GM18907 (cell line): ENCODE results near the gene GUCY1A1.

Source experiments
- ATAC-seq: cut with Tn5 transposase; IDR thresholded peaks from one replicate; pipeline ENCODE4 v1.9.1; 2021; ENCODE audit warnings: mild to moderate bottlenecking, moderate library complexity; ENCODE audit not compliant: unreplicated experiment

GUCY1A1 gene

DNA sequence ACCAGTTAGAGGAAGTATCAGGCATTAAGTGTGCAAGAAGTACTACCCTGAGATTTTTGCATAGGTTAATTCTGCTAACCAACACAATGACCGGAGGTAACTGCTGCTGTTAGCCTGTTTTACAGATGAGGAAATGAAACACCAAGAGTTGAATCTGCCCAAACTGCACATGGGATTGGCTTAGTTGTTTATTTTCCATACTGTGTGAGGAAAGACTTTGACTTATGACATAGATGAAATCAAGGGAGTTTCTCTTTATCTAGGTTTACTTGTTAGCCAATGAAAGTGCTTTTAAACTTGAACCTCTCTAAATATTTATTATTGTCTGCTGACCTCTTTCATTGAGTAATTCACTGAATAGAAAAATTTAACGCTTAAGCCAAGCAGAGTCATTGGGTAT lies 102.4 kb downstream of the GUCY1A1 start:
- peak; percentile 72 for ATAC-seq

GRCh38 chr4:155772459-155773195 lies 106.0 kb downstream of the GUCY1A1 start:
- no peak for ATAC-seq

GRCh38 chr4:155773196-155773800 lies 106.7 kb downstream of the GUCY1A1 start:
- no peak for ATAC-seq

- ATAC-seq: no peak
Observed at GRCh38 chr4:155774033-155774432, 107.4 kb downstream of the GUCY1A1 start.

DNA sequence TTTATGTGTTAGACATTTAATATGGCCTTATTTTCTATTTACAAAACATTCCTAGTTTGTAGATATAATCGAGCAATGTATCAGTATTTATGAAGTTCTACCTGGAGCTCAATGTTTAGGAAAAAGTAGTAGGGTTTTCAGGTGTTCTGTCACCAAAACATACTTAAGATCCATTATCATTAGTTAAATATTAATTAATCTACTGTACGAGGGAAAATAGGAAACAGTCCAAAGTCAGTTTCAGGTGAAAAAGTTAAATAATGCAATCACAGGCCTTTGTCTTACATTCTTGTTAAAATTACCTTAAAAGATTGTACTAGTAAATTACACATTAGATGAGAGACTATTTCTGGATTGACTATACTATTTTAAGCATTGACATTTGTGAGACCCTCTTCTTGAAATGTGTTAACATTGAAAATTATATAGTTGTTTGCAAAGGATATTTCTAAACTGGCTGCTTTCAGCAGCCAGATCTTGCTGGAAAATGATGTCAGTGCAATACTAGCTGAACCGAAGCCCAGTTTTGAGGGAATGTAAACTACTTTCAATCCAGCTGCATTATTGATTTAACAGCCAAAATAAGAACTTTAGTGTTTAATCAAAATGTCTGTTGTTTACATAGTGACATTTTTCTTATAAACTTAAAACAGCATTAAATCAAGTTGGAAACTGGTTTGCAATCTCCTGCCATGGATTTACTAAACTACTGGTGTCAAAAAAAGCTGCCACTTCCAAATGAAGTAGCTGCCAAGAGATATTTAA lies 111.5 kb downstream of the GUCY1A1 start:
- ATAC-seq: no peak

- no peak for ATAC-seq
Observed at GRCh38 chr4:155780775-155781174, 114.1 kb downstream of the GUCY1A1 start.

DNA sequence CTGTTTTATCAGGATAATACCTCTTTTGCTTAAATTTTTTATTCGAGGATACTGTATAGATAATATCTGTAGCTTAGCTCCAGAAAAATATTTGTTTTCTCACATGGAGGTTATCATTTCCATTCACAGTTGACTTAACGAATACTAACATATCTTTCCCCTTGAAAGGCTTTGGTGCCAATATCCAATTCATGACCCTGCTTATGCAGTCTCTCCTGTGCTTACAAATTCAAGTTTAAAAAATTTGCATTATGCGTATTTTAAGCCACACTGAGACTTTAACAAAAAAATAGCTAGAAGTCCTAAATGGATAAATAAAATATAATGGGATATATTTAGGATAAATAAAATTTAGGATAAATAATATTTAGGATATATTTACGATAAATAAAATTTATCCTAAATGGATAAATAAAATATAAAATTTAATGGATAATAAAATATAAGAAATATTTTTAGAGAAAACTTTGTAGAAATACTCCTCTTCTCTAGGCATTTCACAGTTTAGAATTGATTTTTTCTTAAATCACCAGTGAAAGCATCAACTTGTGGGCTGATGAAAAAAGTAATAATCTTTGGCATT lies 114.7 kb downstream of the GUCY1A1 start:
- no peak for ATAC-seq
